ENCODE data around the gene EXOC3L2. TPM values are rescaled to one million over a fixed set of nuclear protein-coding genes. Genes with fewer than 3 reads are reported as not detected.

Gene EXOC3L2
- total and polyA plus RNA-seq, 7 experiments from 2014 or later: not detected

GRCh38 chr19:45170146-45171106 is 74.8 kb downstream of the EXOC3L2 start:
- ChIA-PET POLR2A (interaction anchor here (1.4 to 3.6 kb wide), 2 partner anchors 8 to 11 kb away, joined by 3 to 16 read pairs; partner anchors contain the start of genes BLOC1S3 and TRAPPC6A), CTCF (interaction anchor here (1.5 kb wide), 1 partner anchor 44 kb away, joined by 5 read pairs; no protein-coding TSS in a partner anchor)
- Histone ChIP-seq H3K9me3 (ENCODE audit: control insufficient read depth in 2 of 3, low read length in 3 of 3) (no peaks in the 10 kb centered on the region), H3K27ac (ENCODE audit: low read depth, low read length) (peak overlapping the region; percentile 71), H3K4me3 (ENCODE audit: low read length) (peak overlapping the region; percentile 22), H3K36me3 (ENCODE audit: control insufficient read depth in 2 of 3, insufficient read depth in 3 of 3, low read length in 3 of 3) (peaks cover 0 to 6% (median 0%) of the 10 kb centered on the region in 3 experiments), H3K4me1 (ENCODE audit: control insufficient read depth in 2 of 2, insufficient read depth in 2 of 2, low read length in 2 of 2) (peaks cover 29 to 43% of the 10 kb centered on the region in 2 donors), H3K27me3 (ENCODE audit: control insufficient read depth in 2 of 2, insufficient read depth in 2 of 2, low read length in 2 of 2) (no peaks in the 10 kb centered on the region)
- Mint-ChIP-seq H3K36me3 (peaks cover 0 to 3% (median 2%) of the 10 kb centered on the region in 5 donors), H3K27me3 (no peaks in the 10 kb centered on the region), H3K27ac (peak overlapping the region in 8 of 9 donors; percentile 88 to 99 (median 95)), H3K9me3 (peaks cover 0 to 2% (median 0%) of the 10 kb centered on the region in 11 donors), H3K4me3 (peak overlapping the region in 9 of 10 donors; percentile 72 to 94 (median 85)), H3K4me1 (peaks cover 12 to 61% (median 42%) of the 10 kb centered on the region in 7 donors)
- DNase-seq: no peak
- no peak for ATAC-seq
- intact Hi-C loops (cut with micrococcal nuclease): loop anchor here in 1 of 2 donors (10.0 kb wide), 1 partner anchor 524 kb away; the partner anchor contains the start of genes QPCTL and SNRPD2

GRCh38 chr19:45169602-45170001 is 75.6 kb downstream of the EXOC3L2 start:
- H3K4me1 Mint-ChIP-seq: peaks cover 12 to 62% (median 43%) of the 10 kb centered on the region in 7 donors
- no peak overlapping the region for H3K4me3 ChIP-seq (ENCODE audit: low read length)
- intact Hi-C loops (cut with micrococcal nuclease): loop anchor here in 1 of 2 donors (10.0 kb wide), 1 partner anchor 525 kb away; the partner anchor contains the start of genes QPCTL and SNRPD2
- DNase-seq (no peak), ATAC-seq (no peak)
- H3K9me3 ChIP-seq (ENCODE audit: control insufficient read depth in 2 of 3, low read length in 3 of 3): no peaks in the 10 kb centered on the region
- ChIA-PET POLR2A (interaction anchor here (1.2 to 3.6 kb wide), 2 partner anchors 9 to 13 kb away, joined by 3 to 16 read pairs; partner anchors contain the start of genes BLOC1S3 and TRAPPC6A), CTCF (no interaction called here)
- H3K9me3 Mint-ChIP-seq: no peaks in the 10 kb centered on the region
- peak overlapping the region in 1 of 9 donors; percentile 65 for H3K27ac Mint-ChIP-seq
- H3K4me3 Mint-ChIP-seq: peak overlapping the region in 1 of 10 donors; percentile 81
- no peaks in the 10 kb centered on the region for H3K27me3 Mint-ChIP-seq
- no peak overlapping the region for H3K27ac ChIP-seq (ENCODE audit: low read depth, low read length)
- H3K27me3 ChIP-seq (ENCODE audit: control insufficient read depth in 2 of 2, insufficient read depth in 2 of 2, low read length in 2 of 2): no peaks in the 10 kb centered on the region
- H3K36me3 ChIP-seq (ENCODE audit: control insufficient read depth in 2 of 3, insufficient read depth in 3 of 3, low read length in 3 of 3): peaks cover 0 to 6% (median 0%) of the 10 kb centered on the region in 3 experiments
- peaks cover 35 to 48% of the 10 kb centered on the region in 2 donors for H3K4me1 ChIP-seq (ENCODE audit: control insufficient read depth in 2 of 2, insufficient read depth in 2 of 2, low read length in 2 of 2)
- H3K36me3 Mint-ChIP-seq: peaks cover 0 to 3% (median 0%) of the 10 kb centered on the region in 5 donors

GRCh38 chr19:45168767-45169351 is 76.3 kb downstream of the EXOC3L2 start:
- Mint-ChIP-seq H3K4me1 (peaks cover 15 to 62% (median 44%) of the 10 kb centered on the region in 7 donors), H3K36me3 (peaks cover 0 to 3% (median 0%) of the 10 kb centered on the region in 5 donors), H3K9me3 (no peaks in the 10 kb centered on the region), H3K4me3 (no peak overlapping the region), H3K27me3 (no peaks in the 10 kb centered on the region), H3K27ac (peak overlapping the region in 2 of 9 donors; percentile 51 to 55)
- ChIA-PET CTCF (interaction anchor here (1.5 kb wide), 1 partner anchor 9 kb away, joined by 3 read pairs; the partner anchor contains the start of genes BLOC1S3 and TRAPPC6A), POLR2A (interaction anchor here (1.2 to 3.6 kb wide), 2 partner anchors 9 to 14 kb away, joined by 3 to 16 read pairs; partner anchors contain the start of genes BLOC1S3 and TRAPPC6A)
- H3K4me1 ChIP-seq (ENCODE audit: control insufficient read depth in 2 of 2, insufficient read depth in 2 of 2, low read length in 2 of 2): peaks cover 38 to 52% of the 10 kb centered on the region in 2 donors
- no peak overlapping the region for H3K27ac ChIP-seq (ENCODE audit: low read depth, low read length)
- no peak for DNase-seq
- H3K27me3 ChIP-seq (ENCODE audit: control insufficient read depth in 2 of 2, insufficient read depth in 2 of 2, low read length in 2 of 2): no peaks in the 10 kb centered on the region
- H3K4me3 ChIP-seq (ENCODE audit: low read length): no peak overlapping the region
- intact Hi-C loops (cut with micrococcal nuclease): no loop called here
- ATAC-seq: no peak
- peaks cover 0 to 6% (median 0%) of the 10 kb centered on the region in 3 experiments for H3K36me3 ChIP-seq (ENCODE audit: control insufficient read depth in 2 of 3, insufficient read depth in 3 of 3, low read length in 3 of 3)
- no peaks in the 10 kb centered on the region for H3K9me3 ChIP-seq (ENCODE audit: control insufficient read depth in 2 of 3, low read length in 3 of 3)

GRCh38 chr19:45166723-45167252 is 78.4 kb downstream of the EXOC3L2 start:
- ATAC-seq (no peak), DNase-seq (peak in 1 of 9 donors; percentile 6)
- Mint-ChIP-seq H3K27ac (peak overlapping the region in 3 of 9 donors; percentile 19 to 76 (median 38)), H3K4me1 (peaks cover 18 to 50% (median 34%) of the 10 kb centered on the region in 7 donors), H3K4me3 (no peak overlapping the region), H3K36me3 (peaks cover 0 to 3% (median 0%) of the 10 kb centered on the region in 5 donors), H3K9me3 (no peaks in the 10 kb centered on the region), H3K27me3 (no peaks in the 10 kb centered on the region)
- POLR2A ChIA-PET: interaction anchor here (3.6 kb wide), 1 partner anchor 12 kb away, joined by 16 read pairs; the partner anchor contains the start of genes BLOC1S3 and TRAPPC6A
- H3K27me3 ChIP-seq (ENCODE audit: control insufficient read depth in 2 of 2, insufficient read depth in 2 of 2, low read length in 2 of 2): no peaks in the 10 kb centered on the region
- CTCF ChIA-PET: interaction anchor here (1.0 kb wide), 1 partner anchor 262 kb away, joined by 3 read pairs; no protein-coding TSS in a partner anchor
- H3K27ac ChIP-seq (ENCODE audit: low read depth, low read length): no peak overlapping the region
- peaks cover 0 to 6% (median 0%) of the 10 kb centered on the region in 3 experiments for H3K36me3 ChIP-seq (ENCODE audit: control insufficient read depth in 2 of 3, insufficient read depth in 3 of 3, low read length in 3 of 3)
- intact Hi-C loops (cut with micrococcal nuclease): no loop called here
- peaks cover 29 to 37% of the 10 kb centered on the region in 2 donors for H3K4me1 ChIP-seq (ENCODE audit: control insufficient read depth in 2 of 2, insufficient read depth in 2 of 2, low read length in 2 of 2)
- no peak overlapping the region for H3K4me3 ChIP-seq (ENCODE audit: low read length)
- no peaks in the 10 kb centered on the region for H3K9me3 ChIP-seq (ENCODE audit: control insufficient read depth in 2 of 3, low read length in 3 of 3)

- intact Hi-C loops (cut with micrococcal nuclease): no loop called here
- H3K4me3 Mint-ChIP-seq: peak overlapping the region in 3 of 10 donors; percentile 15 to 33 (median 28)
- Histone ChIP-seq H3K9me3 (ENCODE audit: control insufficient read depth in 2 of 3, low read length in 3 of 3) (no peaks in the 10 kb centered on the region), H3K4me3 (ENCODE audit: low read length) (no peak overlapping the region), H3K4me1 (ENCODE audit: control insufficient read depth in 2 of 2, insufficient read depth in 2 of 2, low read length in 2 of 2) (peaks cover 9 to 18% of the 10 kb centered on the region in 2 donors), H3K36me3 (ENCODE audit: control insufficient read depth in 2 of 3, insufficient read depth in 3 of 3, low read length in 3 of 3) (peaks cover 0 to 6% (median 0%) of the 10 kb centered on the region in 3 experiments), H3K27ac (ENCODE audit: low read depth, low read length) (peak overlapping the region; percentile 54), H3K27me3 (ENCODE audit: control insufficient read depth in 2 of 2, insufficient read depth in 2 of 2, low read length in 2 of 2) (no peaks in the 10 kb centered on the region)
- H3K27ac Mint-ChIP-seq: peak overlapping the region in 3 of 9 donors; percentile 8 to 76 (median 17)
- no peaks in the 10 kb centered on the region for H3K9me3 Mint-ChIP-seq
- H3K4me1 Mint-ChIP-seq: peaks cover 6 to 34% (median 23%) of the 10 kb centered on the region in 7 donors
- no peaks in the 10 kb centered on the region for H3K36me3 Mint-ChIP-seq
- POLR2A ChIA-PET: interaction anchor here (0.8 to 3.2 kb wide), 4 partner anchors 11 to 245 kb away, joined by 3 to 12 read pairs (median 5); partner anchors contain the start of genes BLOC1S3 and TRAPPC6A
- CTCF ChIA-PET: no interaction called here
- H3K27me3 Mint-ChIP-seq: no peaks in the 10 kb centered on the region
- peak in 7 of 9 donors; percentile 12 to 75 (median 34) for DNase-seq
- ATAC-seq: peak; percentile 85
Observed at GRCh38 chr19:45164577-45165335, 80.5 kb downstream of the EXOC3L2 start.
